ENCODE results near the gene QPCTL.
"Not testable (repeated sequence)": the region's sequence is repeated elsewhere in the genome, so short reads cannot be mapped to it uniquely, and the experiment has no call there.

Gene QPCTL

GRCh38 chr19:45717983-45718650 is 25.7 kb downstream of the QPCTL start:
- no peak for DNase-seq

- not testable (repeated sequence) for DNase-seq
Measured at GRCh38 chr19:45720065-45720464, 27.6 kb downstream of the QPCTL start.

- DNase-seq = not testable (repeated sequence)
Measured at GRCh38 chr19:45728683-45729082, 36.2 kb downstream of the QPCTL start.

- no peak for DNase-seq
Measured at GRCh38 chr19:45729800-45730290, 37.4 kb downstream of the QPCTL start.

GRCh38 chr19:45730368-45731288 is 38.2 kb downstream of the QPCTL start, which contains the start of gene FBXO46:
Gene FBXO46 (minus strand): TSS chr19:45730896. CDS start chr19:45713495, 17,401 bp downstream.
- peak; percentile 93 for DNase-seq

GRCh38 chr19:45733160-45733810 is 40.8 kb downstream of the QPCTL start, which contains the start of gene MEIOSIN:
Gene MEIOSIN (plus strand): TSS chr19:45733439. CDS start chr19:45735377, 1,938 bp downstream.
- no peak for DNase-seq

GRCh38 chr19:45739498-45740439 is 47.3 kb downstream of the QPCTL start:
- DNase-seq = no peak

GRCh38 chr19:45742969-45743368 is 50.5 kb downstream of the QPCTL start:
- no peak for DNase-seq

- DNase-seq = no peak
Measured at GRCh38 chr19:45745606-45746005, 53.1 kb downstream of the QPCTL start.

- DNase-seq = no peak
Measured at GRCh38 chr19:45746866-45747265, 54.4 kb downstream of the QPCTL start.

- no peak for DNase-seq
Measured at GRCh38 chr19:45747513-45747912, 55.0 kb downstream of the QPCTL start.

GRCh38 chr19:45751483-45751882 is 59.0 kb downstream of the QPCTL start:
- DNase-seq = not testable (repeated sequence)

- no peak for DNase-seq
Measured at GRCh38 chr19:45752639-45753038, 60.2 kb downstream of the QPCTL start.

- no peak for DNase-seq
Measured at GRCh38 chr19:45753548-45753947, 61.1 kb downstream of the QPCTL start.
